HG03196 (cell line): ENCODE data around the gene AP5S1.
"Not testable (repeated sequence)": the region's sequence is repeated elsewhere in the genome, so short reads cannot be mapped to it uniquely, and the experiment has no call there.

Experiments used
- ATAC-seq: cut with Tn5 transposase; IDR thresholded peaks from one replicate; pipeline ENCODE4 v1.9.1; 2021; ENCODE audit not compliant: unreplicated experiment

Gene AP5S1

DNA sequence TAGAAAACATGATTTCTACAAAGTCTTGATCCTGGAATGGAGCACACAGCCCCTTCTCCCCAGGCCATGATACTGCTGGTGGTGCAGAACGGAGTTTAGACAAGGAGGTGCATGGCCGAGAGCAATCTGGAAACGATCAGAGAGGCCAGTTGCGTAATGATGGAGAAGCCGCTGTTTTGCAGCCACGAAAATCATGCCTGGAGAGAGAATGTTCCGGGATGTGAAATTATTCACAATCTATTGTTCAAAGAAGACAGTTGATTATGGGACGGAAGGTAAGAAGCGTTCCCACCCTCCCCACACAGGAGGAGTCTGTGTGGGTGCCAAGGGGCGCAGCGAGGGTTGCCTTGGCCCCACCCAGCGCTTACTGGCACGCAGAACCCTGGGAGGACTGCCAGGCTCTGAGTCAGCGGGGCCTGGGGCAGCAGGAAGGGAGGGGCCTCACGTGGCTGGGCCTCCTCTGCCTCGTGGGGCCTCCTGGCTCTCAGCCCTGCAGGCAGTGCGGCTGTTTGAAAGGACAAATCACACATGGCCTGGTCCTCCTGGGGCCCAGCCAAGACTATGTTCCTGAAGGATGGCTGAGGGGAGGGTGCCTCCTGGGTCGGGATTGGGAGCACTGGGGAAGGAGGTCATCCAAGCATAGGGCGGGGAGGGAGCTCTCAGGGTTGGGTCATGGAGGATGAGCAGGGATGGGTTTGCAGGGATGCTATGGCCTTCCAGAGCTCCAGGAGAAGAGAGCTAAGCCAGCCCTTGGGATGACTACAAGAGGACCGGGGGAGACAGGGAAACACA is 8.7 kb upstream of the AP5S1 start:
- peak; percentile 52 for ATAC-seq

DNA sequence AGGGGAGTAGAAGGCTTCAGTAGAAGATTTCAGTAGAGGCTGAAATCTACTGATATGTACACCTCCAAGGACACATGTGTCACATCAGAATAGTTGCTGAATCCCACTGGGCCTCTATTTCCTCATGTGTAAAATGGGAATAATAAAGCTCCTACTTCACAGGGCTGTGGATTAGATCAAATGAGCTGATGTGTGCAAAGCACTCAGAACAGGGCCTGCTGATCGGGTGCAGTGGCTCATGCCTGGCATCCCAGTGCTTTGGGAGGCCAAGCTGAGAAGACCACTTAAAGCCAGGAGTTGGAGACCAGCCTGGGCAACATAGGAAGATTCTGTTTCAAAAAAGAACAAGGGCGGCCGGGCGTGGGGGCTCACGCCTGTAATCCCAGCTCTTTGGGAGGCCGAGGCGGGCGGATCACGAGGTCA is 8.1 kb upstream of the AP5S1 start:
- no peak for ATAC-seq

DNA sequence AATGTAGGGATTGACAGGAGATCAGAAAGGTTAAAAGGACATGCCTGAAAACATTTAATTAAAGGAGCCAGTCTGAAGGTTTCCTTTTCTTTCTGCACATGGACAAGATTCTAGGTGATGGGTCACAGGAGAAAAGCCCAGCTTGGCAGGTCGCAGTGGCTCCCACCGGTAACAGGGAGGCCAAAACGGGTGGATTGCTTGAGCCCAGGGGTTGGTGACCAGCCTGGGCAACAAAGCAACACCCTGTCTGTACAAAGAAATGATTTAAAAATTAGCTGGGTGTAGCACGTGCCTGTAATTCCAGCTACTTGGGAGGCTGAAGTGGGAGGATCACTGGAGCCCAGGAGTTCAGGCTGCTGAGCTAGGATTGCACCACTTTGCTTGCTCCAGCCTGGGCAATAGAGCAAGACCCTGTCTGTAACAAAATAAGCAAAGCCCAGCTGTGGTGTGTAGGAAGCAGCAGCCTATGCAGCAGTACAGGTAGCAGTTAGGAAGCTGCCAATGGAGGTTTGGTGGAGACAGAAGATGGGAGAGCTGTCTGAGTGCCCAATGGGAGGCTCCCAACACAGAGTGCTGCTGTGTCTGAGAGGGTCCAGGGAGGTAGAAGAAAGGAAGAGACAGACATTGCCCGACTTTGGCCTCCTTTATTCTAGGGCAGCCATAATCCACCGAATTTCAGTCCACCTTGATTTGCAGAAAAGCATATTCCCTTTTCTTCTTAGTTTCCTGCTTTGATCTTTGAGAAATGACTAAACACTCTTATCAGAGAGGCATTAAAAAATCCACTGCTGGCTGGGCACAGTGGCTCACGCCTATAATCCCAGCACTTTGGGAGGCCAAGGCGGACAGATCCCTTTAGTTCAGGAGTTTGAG is 7.1 kb upstream of the AP5S1 start:
- no peak for ATAC-seq

DNA sequence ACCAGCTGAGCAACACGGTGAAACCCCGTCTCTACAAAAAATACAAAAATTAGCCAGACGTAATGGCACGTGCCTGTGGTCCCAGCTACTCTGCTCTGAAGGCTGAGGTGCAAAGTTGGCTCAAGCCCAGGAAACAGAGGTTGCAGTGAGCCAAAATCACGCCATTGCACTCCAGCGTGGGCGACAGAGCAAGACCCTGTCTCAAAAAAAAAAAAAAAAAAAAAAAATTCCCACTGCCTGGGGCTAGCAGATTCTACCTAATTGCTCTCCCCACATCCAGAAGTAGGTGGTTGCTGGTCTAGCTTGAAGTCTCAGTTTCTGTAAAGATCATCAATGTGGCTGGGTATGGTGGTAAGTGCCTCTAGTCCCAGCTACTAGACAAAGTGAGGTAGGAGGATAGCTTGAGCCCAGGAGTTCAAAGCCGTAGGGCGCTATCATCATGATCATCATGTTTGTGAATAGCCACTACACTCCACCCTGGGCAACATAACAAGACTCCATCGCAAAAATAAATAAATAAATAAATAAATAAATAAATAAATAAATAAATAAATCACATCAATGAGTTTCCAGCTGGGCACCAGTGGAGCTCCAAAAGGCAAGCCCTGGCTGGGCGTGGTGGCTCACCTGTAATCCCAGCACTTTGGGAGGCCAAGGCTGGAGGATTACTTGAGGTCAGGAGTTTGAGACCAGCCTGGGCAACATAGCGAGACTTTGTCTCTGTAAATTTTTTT is 6.3 kb upstream of the AP5S1 start:
- ATAC-seq = no peak

DNA sequence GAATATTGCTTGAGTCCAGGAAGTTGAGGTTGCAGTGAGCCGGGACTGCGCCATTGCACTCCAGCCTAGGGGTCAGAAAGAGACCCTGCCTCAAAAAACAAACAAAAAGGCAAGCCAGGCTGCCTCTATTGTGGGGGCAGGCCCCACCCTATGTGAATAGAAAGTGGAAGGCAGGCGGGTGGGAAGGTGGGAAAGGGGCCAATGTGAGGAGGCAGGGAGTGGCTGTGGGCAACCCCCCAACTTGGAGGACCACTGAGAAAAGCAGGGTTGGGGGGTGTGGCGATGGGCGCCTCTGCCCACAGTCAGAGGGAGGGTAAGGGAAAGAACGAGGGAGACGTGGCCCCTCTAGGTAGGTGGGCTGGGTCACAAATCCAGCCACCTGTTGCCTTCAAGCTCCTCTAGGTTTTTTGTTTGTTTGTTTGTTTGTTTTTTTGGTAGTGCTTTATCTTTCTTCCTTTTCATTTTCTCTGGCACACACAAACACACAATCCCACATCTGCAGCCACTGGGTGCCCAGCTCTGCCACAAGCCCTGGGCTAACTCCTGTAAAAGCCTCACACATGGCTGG is 5.3 kb upstream of the AP5S1 start:
- no peak for ATAC-seq

DNA sequence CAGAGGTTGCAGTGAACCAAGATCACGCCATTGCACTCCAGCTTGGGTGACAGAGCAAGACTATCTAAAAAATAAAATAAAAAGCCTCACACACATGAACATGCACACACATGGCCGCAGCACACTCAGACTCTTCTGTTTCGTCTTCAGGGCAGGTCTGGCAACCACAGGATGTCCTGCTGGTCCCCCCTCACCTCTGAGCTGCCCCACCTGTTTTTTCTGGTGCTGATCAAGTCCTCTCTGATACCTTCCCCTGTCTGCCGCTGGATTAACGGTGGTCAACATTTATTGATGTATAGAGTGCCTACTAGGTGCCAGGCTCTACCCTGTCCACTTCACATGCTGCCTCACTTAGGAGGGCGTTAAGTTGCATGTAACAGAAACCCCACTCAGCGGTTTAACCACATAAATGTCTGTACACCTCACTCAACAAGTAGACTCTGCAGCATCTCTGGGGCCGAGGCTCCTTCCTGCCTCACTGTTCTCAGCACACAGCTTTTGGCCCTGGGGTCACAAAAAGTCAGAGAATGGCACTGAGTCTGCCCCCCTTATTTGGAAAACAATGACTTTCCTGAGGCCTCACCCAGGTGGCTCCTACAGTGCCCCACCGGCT is 4.5 kb upstream of the AP5S1 start:
- no peak for ATAC-seq

DNA sequence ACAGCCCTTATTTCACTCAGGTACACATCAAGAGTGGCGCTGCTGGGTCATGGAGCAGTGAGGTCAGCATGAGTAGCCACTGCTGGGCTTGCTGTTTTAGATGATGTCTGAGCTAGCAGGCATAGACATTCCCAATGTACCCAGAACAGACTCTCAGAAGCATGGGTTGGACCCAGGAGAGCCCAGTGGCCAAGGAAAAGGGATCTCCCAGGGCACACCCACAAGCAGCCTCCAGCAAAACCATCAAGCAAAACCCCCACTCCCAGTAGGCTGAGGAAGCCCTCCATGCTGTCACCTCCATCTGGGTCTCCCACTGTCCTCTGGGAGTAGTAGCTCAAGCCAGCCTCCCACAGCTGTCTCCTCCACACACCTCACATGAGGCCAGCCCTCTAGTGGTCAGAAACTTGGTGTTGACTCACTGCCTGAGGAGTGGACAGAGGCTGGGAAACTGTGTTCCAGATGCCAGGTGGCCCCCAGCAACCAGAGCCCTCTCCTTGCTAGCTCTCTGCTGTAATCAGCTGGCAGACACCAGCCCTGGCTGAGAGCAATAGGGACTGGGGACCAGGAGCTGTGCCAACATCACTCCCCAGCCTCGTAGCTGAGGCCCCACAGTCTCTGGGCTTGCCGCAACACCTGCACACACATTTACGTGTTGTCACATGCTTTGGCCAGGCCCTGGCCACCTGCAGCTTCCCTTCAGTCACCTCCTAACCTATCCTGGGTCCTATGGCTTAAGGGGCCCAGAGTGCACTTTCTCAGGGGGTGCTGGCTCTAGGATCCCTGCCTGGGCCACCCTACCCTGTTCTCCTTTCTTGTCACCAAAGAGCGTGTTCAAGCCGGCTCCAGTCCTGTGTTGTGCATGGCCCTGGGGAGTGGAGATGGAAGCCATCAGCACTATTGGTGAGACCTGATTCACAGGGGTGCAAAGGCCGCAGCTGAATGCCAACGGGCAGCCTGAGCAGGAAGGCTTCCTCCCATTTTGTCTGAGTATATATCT is 1.9 kb upstream of the AP5S1 start:
- ATAC-seq = no peak

DNA sequence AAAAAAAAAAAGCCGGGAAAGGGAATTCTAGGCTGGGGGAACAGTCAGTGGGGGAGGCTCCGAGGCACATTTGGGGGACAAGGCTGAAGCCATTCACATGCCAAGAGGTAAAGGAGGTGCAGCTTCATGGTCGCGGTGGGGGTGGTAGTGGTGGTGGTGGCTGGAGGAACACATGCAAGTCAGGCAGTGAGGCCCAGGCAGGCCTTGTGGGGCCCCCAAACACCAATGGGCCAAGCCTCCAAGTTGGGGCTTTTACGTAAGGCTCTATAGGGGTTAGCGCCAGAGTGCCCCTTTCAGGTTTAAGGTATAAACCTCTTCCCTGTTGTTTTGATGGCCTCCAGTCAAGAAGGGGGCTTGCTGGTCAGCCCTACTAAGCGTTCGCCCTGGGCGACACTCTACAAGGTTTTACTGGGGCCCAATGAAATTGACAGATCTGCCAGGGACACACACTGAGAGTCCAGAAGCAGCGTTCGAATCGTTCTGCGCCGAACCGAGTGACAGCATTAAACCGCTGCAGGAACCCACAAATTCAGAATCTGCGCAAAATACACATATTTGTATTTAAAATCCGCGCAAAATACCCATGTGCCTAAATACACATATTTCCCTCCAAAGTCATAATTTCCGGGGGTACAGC is 818 bp upstream of the AP5S1 start:
- no peak for ATAC-seq

DNA sequence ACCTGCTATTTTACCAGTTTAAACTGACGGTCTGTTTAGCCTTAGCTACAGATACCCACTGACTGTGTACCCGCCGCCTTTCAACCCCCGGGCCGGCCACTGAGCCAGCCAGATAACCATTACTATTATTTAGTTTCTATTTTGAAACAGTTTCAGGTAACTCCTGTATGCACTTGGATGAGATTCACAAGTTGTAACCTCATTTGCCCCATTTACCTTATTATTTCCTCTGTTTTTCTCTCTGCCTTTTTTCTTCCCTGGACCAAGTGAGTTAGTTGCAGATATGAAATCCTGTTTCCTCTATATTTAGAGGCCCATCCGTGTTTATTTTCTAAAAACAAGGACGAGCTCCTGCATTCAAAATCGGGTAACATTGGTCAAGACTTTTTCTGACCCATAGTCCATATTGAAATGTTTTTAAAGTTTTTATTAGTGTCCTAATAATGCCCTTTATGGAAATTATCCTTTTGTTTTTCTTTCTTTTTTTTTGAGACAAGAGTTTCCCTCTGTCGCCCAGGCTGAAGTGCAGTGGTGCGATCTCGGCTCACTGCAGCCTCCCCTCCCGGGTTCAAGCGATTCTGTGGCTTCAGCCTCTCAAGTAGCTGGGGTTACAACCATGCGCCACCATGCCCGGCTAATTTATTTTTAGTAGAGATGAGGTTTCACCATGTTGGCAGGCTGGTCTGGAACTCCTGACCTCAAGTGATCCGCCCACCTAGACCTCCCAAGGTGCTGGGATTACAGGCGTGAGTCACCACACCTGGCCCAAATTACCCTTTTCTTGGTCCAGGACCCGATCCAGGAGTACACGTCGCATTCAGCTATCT is 767 bp downstream of the AP5S1 start:
- ATAC-seq = no peak

DNA sequence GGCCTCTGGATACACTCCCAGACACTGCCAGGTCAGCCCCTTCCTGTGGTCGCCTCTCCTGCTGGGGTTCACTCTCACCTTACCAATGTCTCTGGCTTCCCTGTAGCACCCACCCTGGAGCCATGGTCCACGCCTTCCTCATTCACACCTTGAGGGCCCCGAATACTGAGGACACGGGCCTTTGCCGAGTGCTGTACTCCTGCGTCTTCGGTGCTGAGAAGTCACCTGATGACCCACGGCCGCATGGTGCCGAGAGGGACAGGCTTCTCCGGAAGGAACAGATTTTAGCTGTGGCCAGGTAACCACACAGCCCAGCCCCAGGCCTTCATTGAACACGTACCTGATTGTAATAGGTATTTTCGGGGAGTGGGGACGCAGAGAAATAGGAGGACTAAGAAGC is 1.6 kb downstream of the AP5S1 start:
- ATAC-seq = no peak

DNA sequence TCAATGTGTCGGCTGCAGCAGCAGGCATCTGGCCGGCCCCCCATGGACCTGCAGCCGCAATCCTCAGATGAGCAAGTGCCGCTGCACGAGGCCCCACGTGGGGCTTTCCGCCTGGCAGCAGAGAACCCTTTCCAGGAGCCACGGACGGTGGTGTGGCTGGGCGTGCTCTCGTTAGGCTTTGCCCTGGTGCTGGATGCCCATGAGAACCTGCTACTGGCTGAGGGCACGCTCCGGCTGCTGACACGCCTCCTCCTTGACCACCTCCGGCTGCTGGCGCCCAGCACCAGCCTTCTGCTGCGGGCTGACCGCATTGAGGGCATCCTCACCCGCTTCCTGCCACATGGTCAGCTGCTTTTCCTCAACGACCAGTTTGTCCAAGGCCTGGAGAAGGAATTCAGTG is 3.5 kb downstream of the AP5S1 start:
- ATAC-seq = no peak

DNA sequence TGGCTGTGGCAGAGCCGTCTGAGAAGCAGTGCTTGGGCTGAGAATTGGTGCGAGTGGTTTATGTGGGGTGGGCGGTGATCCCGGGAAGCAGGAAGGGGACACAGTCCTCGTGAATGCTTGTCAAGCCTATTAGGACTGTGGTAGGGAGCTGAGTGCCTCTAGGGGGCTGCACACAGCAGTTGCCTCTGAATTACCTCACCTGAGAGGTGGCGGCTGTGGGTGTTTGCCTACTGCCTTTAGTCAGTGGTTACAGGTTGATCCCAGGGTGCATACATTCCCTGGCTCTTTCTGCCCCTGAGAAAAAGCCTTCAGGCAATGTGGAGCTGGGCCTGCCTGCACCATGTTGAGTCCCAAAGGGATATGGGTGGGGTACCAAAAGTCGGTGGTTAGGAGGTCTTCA is 5.2 kb downstream of the AP5S1 start:
- no peak for ATAC-seq

DNA sequence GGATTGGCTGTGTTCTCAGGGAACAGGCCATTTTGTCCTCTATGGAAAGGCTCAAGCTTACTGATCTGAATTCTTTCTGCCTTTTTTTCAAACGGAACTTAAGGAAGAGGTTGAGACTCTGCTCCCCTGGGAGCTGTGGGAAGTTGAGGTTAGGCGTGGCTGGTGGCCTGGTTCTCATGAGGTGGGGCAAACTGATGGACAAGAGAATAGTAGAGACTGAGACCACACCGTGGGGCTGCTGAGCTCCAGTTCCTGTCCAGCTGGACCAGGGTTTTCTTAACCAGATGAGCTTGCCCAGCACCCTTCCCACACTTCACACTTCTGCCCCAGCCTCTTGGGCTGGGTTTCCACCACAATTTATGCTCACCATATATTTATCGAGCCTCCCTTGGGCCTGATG is 6.1 kb downstream of the AP5S1 start:
- ATAC-seq = no peak

DNA sequence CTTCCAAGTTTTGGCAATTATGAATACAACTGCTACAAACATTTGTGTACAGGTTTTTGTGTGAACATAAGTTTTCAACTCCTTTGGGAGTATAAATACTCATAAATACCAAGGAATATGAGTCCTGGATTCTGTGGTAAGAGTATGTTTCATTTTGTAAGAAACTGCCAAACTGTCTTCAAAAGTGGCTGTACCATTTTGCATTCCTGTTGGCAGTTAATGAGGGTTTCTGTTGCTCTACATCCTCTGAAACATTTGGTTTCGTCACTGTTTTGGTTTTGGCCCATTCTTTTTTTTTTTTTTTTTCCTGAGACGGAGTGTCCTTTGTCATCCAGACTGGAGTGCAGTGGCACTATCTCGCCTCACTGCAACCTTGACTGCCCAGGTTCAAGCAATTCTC is 8.5 kb downstream of the AP5S1 start:
- no peak for ATAC-seq

DNA sequence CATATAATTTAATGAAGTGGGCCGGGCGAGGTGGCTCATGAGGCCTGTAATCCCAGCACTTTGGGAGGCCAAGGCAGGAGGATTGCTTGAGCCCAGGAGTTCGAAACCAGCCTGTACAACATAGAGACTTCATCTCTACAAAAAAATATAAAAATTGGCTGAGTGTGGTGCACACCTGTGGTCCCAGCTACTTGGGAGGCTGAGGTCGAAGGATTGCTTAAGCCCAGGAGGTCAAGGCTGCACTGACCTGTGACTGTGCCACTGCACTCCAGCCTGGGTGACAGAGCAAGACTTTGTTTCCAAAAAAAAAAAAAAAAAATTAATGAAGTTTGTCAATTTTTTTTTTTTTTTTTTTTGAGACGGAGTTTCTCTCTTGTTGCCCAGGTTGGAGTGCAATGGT is 9.5 kb downstream of the AP5S1 start:
- not testable (repeated sequence) for ATAC-seq

DNA sequence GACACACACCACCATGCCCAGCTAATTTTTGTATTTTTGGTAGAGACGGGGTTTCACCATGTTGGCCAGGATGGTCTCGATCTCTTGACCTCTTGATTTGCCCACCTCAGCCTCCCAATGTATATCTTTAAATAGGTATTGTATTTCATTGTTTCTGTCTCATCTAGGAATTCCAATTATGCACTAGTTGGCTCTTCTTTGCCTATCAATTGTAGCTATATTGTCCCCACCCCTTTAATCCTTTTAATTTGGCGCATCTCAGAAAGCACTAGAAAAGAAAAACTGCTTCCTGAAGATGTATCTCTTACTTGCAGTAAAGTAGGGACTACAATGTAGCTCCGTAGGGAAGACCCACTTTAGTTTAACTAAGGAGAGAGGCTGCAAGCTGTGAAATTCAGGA is 15.8 kb downstream of the AP5S1 start:
- no peak for ATAC-seq

DNA sequence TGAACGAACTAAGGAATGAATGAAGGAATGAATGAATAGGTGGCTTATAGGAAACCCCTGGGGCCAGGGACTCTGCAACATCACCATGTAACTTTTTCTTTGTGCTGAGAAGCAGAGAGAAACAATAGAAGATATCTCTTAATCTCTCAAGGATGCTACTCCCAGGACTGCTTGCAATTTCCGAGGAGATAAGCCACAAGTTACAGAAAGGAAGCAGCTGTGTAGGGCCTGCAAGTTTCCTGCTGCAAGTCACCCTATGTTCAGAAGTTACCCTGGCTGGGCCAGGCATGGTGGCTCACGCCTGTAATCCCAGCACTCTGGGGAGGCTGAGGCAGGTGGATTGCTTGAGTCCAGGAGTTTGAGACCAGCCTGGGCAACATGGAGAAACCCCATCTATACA is 19.0 kb downstream of the AP5S1 start:
- no peak for ATAC-seq

DNA sequence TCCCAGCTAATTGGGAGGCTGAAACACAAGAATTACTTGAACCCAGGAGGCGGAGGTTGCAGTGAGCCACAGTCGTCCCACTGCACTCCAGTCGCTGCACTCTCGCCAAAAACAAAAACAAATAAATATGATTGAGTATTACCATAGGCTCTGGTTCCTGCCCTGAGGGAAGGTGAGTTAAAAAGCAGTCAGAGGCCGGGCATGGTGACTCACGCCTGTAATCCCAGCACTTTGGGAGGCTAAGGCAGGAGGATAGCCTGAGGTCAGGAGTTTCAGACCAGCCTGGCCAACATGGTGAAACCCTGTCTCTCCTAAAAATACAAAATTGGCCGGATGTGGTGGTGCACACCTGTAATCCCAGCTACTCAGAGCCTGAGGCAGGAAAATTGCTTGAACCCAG is 19.9 kb downstream of the AP5S1 start:
- not testable (repeated sequence) for ATAC-seq
